ENCODE data around the gene RUSF1. TPM values are rescaled to one million over a fixed set of nuclear protein-coding genes. Genes with fewer than 3 reads are reported as not detected.

The RUSF1 gene
- total RNA-seq, 1 experiment from 2014 or later, result 30.5 TPM

- Mint-ChIP-seq H3K27me3 (ENCODE audit: insufficient read depth, unreplicated experiment) (no peaks in the 10 kb centered on the region), H3K27ac (ENCODE audit: unreplicated experiment) (no peak overlapping the region), H3K4me1 (ENCODE audit: low read depth, unreplicated experiment) (peaks cover 1% of the 10 kb centered on the region), H3K9me3 (ENCODE audit: unreplicated experiment) (no peaks in the 10 kb centered on the region), H3K4me3 (ENCODE audit: unreplicated experiment) (no peak overlapping the region), H3K36me3 (ENCODE audit: insufficient read depth, unreplicated experiment) (peaks cover 12% of the 10 kb centered on the region)
- CTCF ChIA-PET, result no interaction called here
- no peaks in the 10 kb centered on the region for H3K27me3 ChIP-seq (replicated peaks; ENCODE audit: control insufficient read depth, insufficient read depth, low read length)
- peaks cover 8% of the 10 kb centered on the region for H3K4me1 ChIP-seq
- H3K36me3 ChIP-seq (ENCODE audit: control insufficient read depth, insufficient read depth, low read length), result peaks cover 2% of the 10 kb centered on the region; the same call in 1 of the 2 replicates
- TF ChIP-seq CTCF (IDR thresholded peaks at IDR 0.05; ENCODE audit: insufficient read depth in 1 of 2, low read depth in 1 of 2, low read length in 1 of 2, severe bottlenecking in 1 of 2, unreplicated experiment in 1 of 2), result no peak
- intact Hi-C loops (cut with micrococcal nuclease; ENCODE audit: unreplicated experiment), result no loop called here
- no peaks in the 10 kb centered on the region for H3K9me3 ChIP-seq
- POLR2A ChIA-PET, result no interaction called here
- no TSS peak for BruUV-seq (replicated peaks)
- no peak for DNase-seq
- H3K4me3 ChIP-seq (ENCODE audit: low read depth, low read length), result no peak overlapping the region
Measured at GRCh38 chr16:31496670-31497069, 11.5 kb downstream of the RUSF1 start.

DNA sequence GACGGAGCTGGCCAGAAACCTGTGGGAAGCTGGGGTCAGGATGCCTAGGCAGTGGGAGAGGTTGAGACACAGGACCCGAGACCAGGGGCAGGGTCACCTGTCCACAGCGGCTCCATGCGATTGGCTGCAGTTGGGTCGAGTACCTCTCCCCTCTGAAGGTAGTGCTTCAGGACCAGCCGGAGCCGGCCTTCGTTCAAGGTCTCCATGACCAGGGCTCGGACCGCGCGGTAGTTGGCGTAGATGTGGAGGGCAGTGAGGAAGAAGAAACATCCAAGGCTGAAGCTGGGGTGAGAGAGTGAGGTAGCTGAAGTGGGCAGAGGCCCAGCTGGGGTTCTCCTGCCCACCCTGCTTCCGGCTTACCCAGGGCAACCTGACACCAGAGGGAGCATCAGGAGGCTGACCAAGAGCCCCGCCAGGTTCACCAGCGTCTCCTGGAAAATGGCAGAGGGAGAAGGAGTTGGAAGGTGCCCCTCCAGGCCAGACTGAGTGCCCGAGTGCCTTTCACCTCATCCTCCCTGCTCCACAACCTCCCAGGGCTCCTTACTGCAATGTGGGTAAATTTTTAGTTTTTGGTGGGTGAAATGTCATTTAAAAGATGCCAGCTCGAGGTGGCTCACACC, 14.6 kb downstream of the RUSF1 start:
- no peak overlapping the region for H3K27ac Mint-ChIP-seq (ENCODE audit: unreplicated experiment)
- no peak for DNase-seq
- H3K4me3 Mint-ChIP-seq (ENCODE audit: unreplicated experiment), result no peak overlapping the region
- Histone ChIP-seq H3K4me3 (ENCODE audit: low read depth, low read length) (no peak overlapping the region), H3K4me1 (no peaks in the 10 kb centered on the region), H3K36me3 (ENCODE audit: control insufficient read depth, insufficient read depth, low read length) (peaks cover 2% of the 10 kb centered on the region; the same call in 1 of the 2 replicates), H3K27me3 (replicated peaks; ENCODE audit: control insufficient read depth, insufficient read depth, low read length) (no peaks in the 10 kb centered on the region), H3K9me3 (no peaks in the 10 kb centered on the region)
- ChIA-PET CTCF (no interaction called here), POLR2A (no interaction called here)
- TF ChIP-seq CTCF (IDR thresholded peaks at IDR 0.05; ENCODE audit: insufficient read depth in 1 of 2, low read depth in 1 of 2, low read length in 1 of 2, severe bottlenecking in 1 of 2, unreplicated experiment in 1 of 2), result no peak
- H3K27me3 Mint-ChIP-seq (ENCODE audit: insufficient read depth, unreplicated experiment), result no peaks in the 10 kb centered on the region
- no peaks in the 10 kb centered on the region for H3K4me1 Mint-ChIP-seq (ENCODE audit: low read depth, unreplicated experiment)
- H3K36me3 Mint-ChIP-seq (ENCODE audit: insufficient read depth, unreplicated experiment), result peaks cover 25% of the 10 kb centered on the region
- H3K9me3 Mint-ChIP-seq (ENCODE audit: unreplicated experiment), result no peaks in the 10 kb centered on the region
- intact Hi-C loops (cut with micrococcal nuclease; ENCODE audit: unreplicated experiment), result no loop called here
- no TSS peak for BruUV-seq (replicated peaks)

GRCh38 chr16:31491778-31492418, 16.3 kb downstream of the RUSF1 start:
- CTCF ChIA-PET, result no interaction called here
- intact Hi-C loops (cut with micrococcal nuclease; ENCODE audit: unreplicated experiment), result no loop called here

More at GRCh38 chr16:31491778-31492418, 16.3 kb downstream of the RUSF1 start:
- no peaks in the 10 kb centered on the region for H3K4me1 ChIP-seq
- H3K27me3 ChIP-seq (replicated peaks; ENCODE audit: control insufficient read depth, insufficient read depth, low read length), result no peaks in the 10 kb centered on the region
- no peak for TF ChIP-seq CTCF (IDR thresholded peaks at IDR 0.05; ENCODE audit: insufficient read depth in 1 of 2, low read depth in 1 of 2, low read length in 1 of 2, severe bottlenecking in 1 of 2, unreplicated experiment in 1 of 2)
- Mint-ChIP-seq H3K27ac (ENCODE audit: unreplicated experiment) (no peak overlapping the region), H3K4me1 (ENCODE audit: low read depth, unreplicated experiment) (no peaks in the 10 kb centered on the region), H3K36me3 (ENCODE audit: insufficient read depth, unreplicated experiment) (peaks cover 27% of the 10 kb centered on the region), H3K4me3 (ENCODE audit: unreplicated experiment) (no peak overlapping the region), H3K9me3 (ENCODE audit: unreplicated experiment) (no peaks in the 10 kb centered on the region), H3K27me3 (ENCODE audit: insufficient read depth, unreplicated experiment) (no peaks in the 10 kb centered on the region)
- peaks cover 2% of the 10 kb centered on the region; the same call in 1 of the 2 replicates for H3K36me3 ChIP-seq (ENCODE audit: control insufficient read depth, insufficient read depth, low read length)
- DNase-seq, result no peak
- no peaks in the 10 kb centered on the region for H3K9me3 ChIP-seq
- POLR2A ChIA-PET, result no interaction called here
- no TSS peak for BruUV-seq (replicated peaks)
- H3K4me3 ChIP-seq (ENCODE audit: low read depth, low read length), result no peak overlapping the region
